Stomach (tissue), 4 donors: ENCODE measurements around the gene UNC80.

Experiments used
- CTCF ChIP-seq, 7 experiments: fragments of 450-650 bp in 4 of 7; fragments of 200-600 bp in 3 of 7; sonication (generic) in 3 of 7; IDR thresholded peaks; one replicate each; pipeline ENCODE4 v1.5.1; 2016 to 2019; ENCODE audit warnings: antibody characterized with exemption in 7 of 7, control low read depth in 2 of 7, mild to moderate bottlenecking in 1 of 7
- EP300 ChIP-seq: sonication (generic); formaldehyde crosslinking; IDR thresholded peaks from one replicate; pipeline ENCODE4 v1.6.1; 2017; ENCODE audit warnings: antibody characterized with exemption
- POLR2A ChIP-seq, 4 donors: fragments of 450-650 bp; IDR thresholded peaks; one replicate each; pipeline ENCODE4 v1.6.1; 2016; ENCODE audit warnings: antibody characterized with exemption in 4 of 4, control low read depth in 2 of 4, mild to moderate bottlenecking in 1 of 4, moderate library complexity in 1 of 4
- POLR2AphosphoS5 ChIP-seq, 3 donors: sonication (generic); formaldehyde crosslinking; IDR thresholded peaks; one replicate each; pipeline ENCODE4 v1.6.1; 2016; ENCODE audit warnings: antibody characterized with exemption in 3 of 3

GRCh38 chr2:209905691-209906090 is 134.1 kb downstream of the UNC80 start:
- TF ChIP-seq CTCF (IDR thresholded peaks at IDR 0.05) (no peak), POLR2A (IDR thresholded peaks at IDR 0.05) (no peak), POLR2AphosphoS5 (IDR thresholded peaks at IDR 0.05) (no peak), EP300 (no peak)
